MM.1S (cell line): Measurements from ENCODE around the gene PRPH2.

ENCODE experiments used
- CTCF ChIP-seq: fragments of 300-600 bp; sonication (generic); IDR thresholded peaks from 2 replicates; pipeline ENCODE4 v1.5.1; 2016; ENCODE audit warnings: antibody characterized with exemption, low read length, mixed read lengths
- EZH2 ChIP-seq: fragments of 300-600 bp; sonication (generic); optimal IDR thresholded peaks from 2 replicates; pipeline ENCODE3; 2017; ENCODE audit warnings: low read depth, mild to moderate bottlenecking, antibody characterized with exemption, low read length, mixed read lengths
- EZH2phosphoT487 ChIP-seq: fragments of 300-600 bp; sonication (generic); IDR thresholded peaks from 2 replicates; pipeline ENCODE4 v1.6.1; 2018; ENCODE audit warnings: antibody characterized with exemption, low read length

GRCh38 chr6:42729731-42730130, 7.3 kb upstream of the PRPH2 start:
- no peak for TF ChIP-seq CTCF
- TF ChIP-seq EZH2, result no peak
- no peak for TF ChIP-seq EZH2phosphoT487
